ENCODE data around the gene ASCL2. TPM values are rescaled to one million over a fixed set of nuclear protein-coding genes. Genes with fewer than 3 reads are reported as not detected.

The ASCL2 gene
- total and polyA plus RNA-seq, 10 of the 15 experiments (the other 5 are each of a cell fraction or from before 2014, with no cell fraction given) = not detected

DNA sequence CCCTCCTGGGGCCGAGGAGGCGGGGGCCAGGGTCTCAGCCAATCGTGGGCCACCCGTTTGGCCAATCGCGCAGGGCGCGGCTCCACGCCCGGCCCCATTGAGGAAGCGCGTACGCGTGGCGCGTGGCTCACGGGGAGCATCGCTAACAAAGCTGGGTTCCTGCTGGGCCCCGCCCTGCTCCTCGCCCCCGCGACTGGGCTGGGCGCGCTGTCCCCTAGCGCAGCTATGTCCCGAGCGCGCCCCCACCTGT lies 614 bp upstream of the ASCL2 start:
- no peaks in the 10 kb centered on the region; the same call in 2 of the 3 replicates for H3K9me3 ChIP-seq (replicated peaks; ENCODE audit: control insufficient read depth, insufficient read depth, low read length)
- TF ChIP-seq, protein P1, sequence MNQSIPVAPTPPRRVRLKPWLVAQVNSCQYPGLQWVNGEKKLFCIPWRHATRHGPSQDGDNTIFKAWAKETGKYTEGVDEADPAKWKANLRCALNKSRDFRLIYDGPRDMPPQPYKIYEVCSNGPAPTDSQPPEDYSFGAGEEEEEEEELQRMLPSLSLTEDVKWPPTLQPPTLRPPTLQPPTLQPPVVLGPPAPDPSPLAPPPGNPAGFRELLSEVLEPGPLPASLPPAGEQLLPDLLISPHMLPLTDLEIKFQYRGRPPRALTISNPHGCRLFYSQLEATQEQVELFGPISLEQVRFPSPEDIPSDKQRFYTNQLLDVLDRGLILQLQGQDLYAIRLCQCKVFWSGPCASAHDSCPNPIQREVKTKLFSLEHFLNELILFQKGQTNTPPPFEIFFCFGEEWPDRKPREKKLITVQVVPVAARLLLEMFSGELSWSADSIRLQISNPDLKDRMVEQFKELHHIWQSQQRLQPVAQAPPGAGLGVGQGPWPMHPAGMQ (IDR thresholded peaks at IDR 0.05; ENCODE audit: borderline replicate concordance) = no peak
- TF ChIP-seq, protein P2, sequence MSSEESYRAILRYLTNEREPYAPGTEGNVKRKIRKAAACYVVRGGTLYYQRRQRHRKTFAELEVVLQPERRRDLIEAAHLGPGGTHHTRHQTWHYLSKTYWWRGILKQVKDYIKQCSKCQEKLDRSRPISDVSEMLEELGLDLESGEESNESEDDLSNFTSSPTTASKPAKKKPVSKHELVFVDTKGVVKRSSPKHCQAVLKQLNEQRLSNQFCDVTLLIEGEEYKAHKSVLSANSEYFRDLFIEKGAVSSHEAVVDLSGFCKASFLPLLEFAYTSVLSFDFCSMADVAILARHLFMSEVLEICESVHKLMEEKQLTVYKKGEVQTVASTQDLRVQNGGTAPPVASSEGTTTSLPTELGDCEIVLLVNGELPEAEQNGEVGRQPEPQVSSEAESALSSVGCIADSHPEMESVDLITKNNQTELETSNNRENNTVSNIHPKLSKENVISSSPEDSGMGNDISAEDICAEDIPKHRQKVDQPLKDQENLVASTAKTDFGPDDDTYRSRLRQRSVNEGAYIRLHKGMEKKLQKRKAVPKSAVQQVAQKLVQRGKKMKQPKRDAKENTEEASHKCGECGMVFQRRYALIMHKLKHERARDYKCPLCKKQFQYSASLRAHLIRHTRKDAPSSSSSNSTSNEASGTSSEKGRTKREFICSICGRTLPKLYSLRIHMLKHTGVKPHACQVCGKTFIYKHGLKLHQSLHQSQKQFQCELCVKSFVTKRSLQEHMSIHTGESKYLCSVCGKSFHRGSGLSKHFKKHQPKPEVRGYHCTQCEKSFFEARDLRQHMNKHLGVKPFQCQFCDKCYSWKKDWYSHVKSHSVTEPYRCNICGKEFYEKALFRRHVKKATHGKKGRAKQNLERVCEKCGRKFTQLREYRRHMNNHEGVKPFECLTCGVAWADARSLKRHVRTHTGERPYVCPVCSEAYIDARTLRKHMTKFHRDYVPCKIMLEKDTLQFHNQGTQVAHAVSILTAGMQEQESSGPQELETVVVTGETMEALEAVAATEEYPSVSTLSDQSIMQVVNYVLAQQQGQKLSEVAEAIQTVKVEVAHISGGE (CRISPR knock-in tag; IDR thresholded peaks at IDR 0.05) = no peak
- TF ChIP-seq MTA2 (IDR thresholded peaks at IDR 0.05; ENCODE audit: low read depth) = no peak
- TF ChIP-seq, protein P3, sequence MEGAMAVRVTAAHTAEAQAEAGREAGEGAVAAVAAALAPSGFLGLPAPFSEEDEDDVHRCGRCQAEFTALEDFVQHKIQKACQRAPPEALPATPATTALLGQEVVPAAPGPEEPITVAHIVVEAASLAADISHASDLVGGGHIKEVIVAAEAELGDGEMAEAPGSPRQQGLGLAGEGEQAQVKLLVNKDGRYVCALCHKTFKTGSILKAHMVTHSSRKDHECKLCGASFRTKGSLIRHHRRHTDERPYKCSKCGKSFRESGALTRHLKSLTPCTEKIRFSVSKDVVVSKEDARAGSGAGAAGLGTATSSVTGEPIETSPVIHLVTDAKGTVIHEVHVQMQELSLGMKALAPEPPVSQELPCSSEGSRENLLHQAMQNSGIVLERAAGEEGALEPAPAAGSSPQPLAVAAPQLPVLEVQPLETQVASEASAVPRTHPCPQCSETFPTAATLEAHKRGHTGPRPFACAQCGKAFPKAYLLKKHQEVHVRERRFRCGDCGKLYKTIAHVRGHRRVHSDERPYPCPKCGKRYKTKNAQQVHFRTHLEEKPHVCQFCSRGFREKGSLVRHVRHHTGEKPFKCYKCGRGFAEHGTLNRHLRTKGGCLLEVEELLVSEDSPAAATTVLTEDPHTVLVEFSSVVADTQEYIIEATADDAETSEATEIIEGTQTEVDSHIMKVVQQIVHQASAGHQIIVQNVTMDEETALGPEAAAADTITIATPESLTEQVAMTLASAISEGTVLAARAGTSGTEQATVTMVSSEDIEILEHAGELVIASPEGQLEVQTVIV (IDR thresholded peaks at IDR 0.05; ENCODE audit: borderline replicate concordance, partially characterized antibody) = no peak
- TF ChIP-seq STAT1 (conservative IDR thresholded peaks at IDR 0.05) = no peak
- TF ChIP-seq RFX5 (IDR thresholded peaks at IDR 0.05; ENCODE audit: low read depth, low read length) = no peak
- TF ChIP-seq TCF12 (IDR thresholded peaks at IDR 0.05; ENCODE audit: low read depth, low read length) = no peak
- TF ChIP-seq, protein P4, sequence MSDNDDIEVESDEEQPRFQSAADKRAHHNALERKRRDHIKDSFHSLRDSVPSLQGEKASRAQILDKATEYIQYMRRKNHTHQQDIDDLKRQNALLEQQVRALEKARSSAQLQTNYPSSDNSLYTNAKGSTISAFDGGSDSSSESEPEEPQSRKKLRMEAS (IDR thresholded peaks at IDR 0.05; ENCODE audit: low read depth, low read length) = no peak
- no peak for TF ChIP-seq BMI1 (IDR thresholded peaks at IDR 0.05; ENCODE audit: borderline replicate concordance)
- TF ChIP-seq SPI1 (IDR thresholded peaks at IDR 0.05; ENCODE audit: borderline replicate concordance, insufficient read depth, low read depth, low read length) = no peak
- ChIA-PET POLR2A (no interaction called here), SMC1A (ENCODE audit: uncharacterized antibody, unreplicated experiment) (no interaction called here), RAD21 (ENCODE audit: unreplicated experiment) (no interaction called here), CTCF (no interaction called here)
- in situ Hi-C loops (cut with MboI) (no loop called here), intact Hi-C loops (cut with micrococcal nuclease; ENCODE audit: unreplicated experiment) (no loop called here)
- no peaks in the 10 kb centered on the region for H3K79me2 ChIP-seq (ENCODE audit: control insufficient read depth, insufficient read depth, low read length)
- no peak overlapping the region for H3K9ac ChIP-seq (ENCODE audit: control insufficient read depth, insufficient read depth, low read length)
- H3K27me3 ChIP-seq (replicated peaks in 1 of 2; ENCODE audit: control insufficient read depth in 2 of 2, insufficient read depth in 2 of 2, low read length in 1 of 2) = no peaks in the 10 kb centered on the region; a peak in 2 of 4 replicates
- no peak for ATAC-seq
- no peak for DNase-seq (ENCODE audit: low read depth, low spot score)
- H3K4me1 ChIP-seq (ENCODE audit: control insufficient read depth, insufficient read depth, low read length) = peaks cover 8% of the 10 kb centered on the region
- BruUV-seq (replicated peaks) = no TSS peak
- H4K20me1 ChIP-seq (ENCODE audit: control insufficient read depth, insufficient read depth) = no peaks in the 10 kb centered on the region
- H3K36me3 ChIP-seq (ENCODE audit: control insufficient read depth in 2 of 2, insufficient read depth in 2 of 2, low read length in 1 of 2) = no peaks in the 10 kb centered on the region
- FAIRE-seq = no peak
- H3K4me2 ChIP-seq (ENCODE audit: control insufficient read depth, insufficient read depth) = no peak overlapping the region
- H2AFZ ChIP-seq (ENCODE audit: control insufficient read depth, low read depth, low read length) = no peak overlapping the region
- 67% methylated on average over 12 of the region's 28 CpGs for WGBS (ENCODE audit: insufficient coverage, insufficient replicate concordance, low lambda C conversion rate, missing lambda C conversion rate)
- no peak overlapping the region for H3K4me3 ChIP-seq
- no peak overlapping the region for H3K27ac ChIP-seq (ENCODE audit: control insufficient read depth, insufficient read depth)
